Activated T-cell treated with anti-CD3 and anti-CD28 coated beads, Interleukin-2, amount 50 U/mL, for 4 hours (primary cell): ENCODE data around the gene ZFYVE9. TPM values are rescaled to one million over a fixed set of nuclear protein-coding genes. Genes with fewer than 3 reads are reported as not detected.
A peak's percentile ranks its signal among the peaks of the same experiment; 100 is the strongest.

Experiments used
- ATAC-seq, 2 donors: fragments of 200-7000 bp; cut with Tn5 transposase; one replicate each; pipeline ENCODE4 v1.10.0; 2021
- DNase-seq: peaks from one replicate; pipeline ENCODE4 v3.0.0-alpha.2; 2020
- H3K27me3 Mint-ChIP-seq: one replicate; pipeline ENCODE4 v1.8.0; 2021; ENCODE audit warnings: low read depth, mixed read lengths
- H3K36me3 Mint-ChIP-seq: one replicate; pipeline ENCODE4 v1.8.0; 2022; ENCODE audit warnings: mixed read lengths; ENCODE audit not compliant: insufficient read depth
- H3K4me1 Mint-ChIP-seq: one replicate; pipeline ENCODE4 v1.8.0; 2021; ENCODE audit warnings: low read depth, mixed read lengths
- H3K4me3 Mint-ChIP-seq: one replicate; pipeline ENCODE4 v1.8.0; 2021; ENCODE audit warnings: mild to moderate bottlenecking, moderate library complexity, mixed read lengths
- H3K9me3 Mint-ChIP-seq: one replicate; pipeline ENCODE4 v1.8.0; 2021; ENCODE audit warnings: mixed read lengths
- total RNA-seq, 3 donors: library from RNA; stranded (reverse); gene quantifications; one replicate each; pipeline ENCODE4 v1.2.1, GENCODE V29; 2021

ZFYVE9 gene
- total RNA-seq, 3 donors from 2014 or later, result 5.4 to 5.9 (median 5.5) TPM

- Mint-ChIP-seq H3K36me3 (peaks cover 8% of the 10 kb centered on the region), H3K4me3 (no peak overlapping the region), H3K4me1 (no peaks in the 10 kb centered on the region), H3K27me3 (no peaks in the 10 kb centered on the region), H3K9me3 (no peaks in the 10 kb centered on the region)
- DNase-seq, result no peak
- no peak for ATAC-seq
These were observed 139.6 kb downstream of the ZFYVE9 start for GRCh38 chr1:52281518-52281917.

GRCh38 chr1:52288286-52288685 is 146.4 kb downstream of the ZFYVE9 start:
- no peaks in the 10 kb centered on the region for H3K4me1 Mint-ChIP-seq
- H3K4me3 Mint-ChIP-seq, result no peak overlapping the region
- DNase-seq (no peak), ATAC-seq (no peak)
- H3K36me3 Mint-ChIP-seq, result peaks cover 7% of the 10 kb centered on the region
- no peaks in the 10 kb centered on the region for H3K9me3 Mint-ChIP-seq
- H3K27me3 Mint-ChIP-seq, result no peaks in the 10 kb centered on the region

- no peaks in the 10 kb centered on the region for H3K9me3 Mint-ChIP-seq
- H3K4me1 Mint-ChIP-seq, result no peaks in the 10 kb centered on the region
- DNase-seq (no peak), ATAC-seq (no peak)
- no peaks in the 10 kb centered on the region for H3K36me3 Mint-ChIP-seq
- no peak overlapping the region for H3K4me3 Mint-ChIP-seq
- H3K27me3 Mint-ChIP-seq, result no peaks in the 10 kb centered on the region
These were observed 152.7 kb downstream of the ZFYVE9 start for GRCh38 chr1:52294580-52294979.

- no peaks in the 10 kb centered on the region for H3K9me3 Mint-ChIP-seq
- peak; percentile 48 to 54 for ATAC-seq
These were observed 154.5 kb downstream of the ZFYVE9 start for GRCh38 chr1:52296345-52296744.

GRCh38 chr1:52305417-52306226 is 163.7 kb downstream of the ZFYVE9 start:
- no peak for DNase-seq
- Mint-ChIP-seq H3K27me3 (no peaks in the 10 kb centered on the region), H3K4me3 (no peak overlapping the region), H3K4me1 (no peaks in the 10 kb centered on the region), H3K9me3 (no peaks in the 10 kb centered on the region), H3K36me3 (peaks cover 12% of the 10 kb centered on the region)
- no peak for ATAC-seq

More at GRCh38 chr1:52296345-52296744, 154.5 kb downstream of the ZFYVE9 start:
- DNase-seq, result no peak
- no peak overlapping the region for H3K4me3 Mint-ChIP-seq
- no peaks in the 10 kb centered on the region for H3K4me1 Mint-ChIP-seq
- no peaks in the 10 kb centered on the region for H3K27me3 Mint-ChIP-seq
- H3K36me3 Mint-ChIP-seq, result no peaks in the 10 kb centered on the region

- DNase-seq, result no peak
- no peak for ATAC-seq
- no peak overlapping the region for H3K4me3 Mint-ChIP-seq
- no peaks in the 10 kb centered on the region for H3K4me1 Mint-ChIP-seq
- H3K9me3 Mint-ChIP-seq, result no peaks in the 10 kb centered on the region
- H3K36me3 Mint-ChIP-seq, result peaks cover 14% of the 10 kb centered on the region
- no peaks in the 10 kb centered on the region for H3K27me3 Mint-ChIP-seq
These were observed 164.5 kb downstream of the ZFYVE9 start for GRCh38 chr1:52306227-52307006.

- H3K27me3 Mint-ChIP-seq, result no peaks in the 10 kb centered on the region
- ATAC-seq (no peak), DNase-seq (no peak)
- no peaks in the 10 kb centered on the region for H3K4me1 Mint-ChIP-seq
- no peaks in the 10 kb centered on the region for H3K9me3 Mint-ChIP-seq
- no peak overlapping the region for H3K4me3 Mint-ChIP-seq
- peaks cover 3% of the 10 kb centered on the region for H3K36me3 Mint-ChIP-seq
These were observed 179.2 kb downstream of the ZFYVE9 start for GRCh38 chr1:52321061-52321460.

GRCh38 chr1:52323731-52324130 is 181.8 kb downstream of the ZFYVE9 start:
- H3K4me1 Mint-ChIP-seq, result no peaks in the 10 kb centered on the region
- ATAC-seq, result no peak
- H3K27me3 Mint-ChIP-seq, result no peaks in the 10 kb centered on the region
- no peak for DNase-seq
- H3K36me3 Mint-ChIP-seq, result peaks cover 3% of the 10 kb centered on the region
- no peak overlapping the region for H3K4me3 Mint-ChIP-seq
- no peaks in the 10 kb centered on the region for H3K9me3 Mint-ChIP-seq

GRCh38 chr1:52325786-52326185 is 183.9 kb downstream of the ZFYVE9 start:
- H3K9me3 Mint-ChIP-seq, result no peaks in the 10 kb centered on the region
- no peak for DNase-seq
- peaks cover 3% of the 10 kb centered on the region for H3K36me3 Mint-ChIP-seq
- no peaks in the 10 kb centered on the region for H3K27me3 Mint-ChIP-seq
- no peak for ATAC-seq
- no peak overlapping the region for H3K4me3 Mint-ChIP-seq
- H3K4me1 Mint-ChIP-seq, result no peaks in the 10 kb centered on the region

- Mint-ChIP-seq H3K4me1 (no peaks in the 10 kb centered on the region), H3K36me3 (peaks cover 2% of the 10 kb centered on the region), H3K27me3 (no peaks in the 10 kb centered on the region), H3K4me3 (no peak overlapping the region), H3K9me3 (no peaks in the 10 kb centered on the region)
- ATAC-seq (no peak), DNase-seq (no peak)
These were observed 186.7 kb downstream of the ZFYVE9 start for GRCh38 chr1:52328615-52329014.

- Mint-ChIP-seq H3K9me3 (no peaks in the 10 kb centered on the region), H3K4me1 (no peaks in the 10 kb centered on the region)
These were observed 190.5 kb downstream of the ZFYVE9 start for GRCh38 chr1:52332411-52332810.

GRCh38 chr1:52334906-52335528 is 193.1 kb downstream of the ZFYVE9 start:
- H3K4me3 Mint-ChIP-seq, result no peak overlapping the region
- no peak for DNase-seq
- H3K9me3 Mint-ChIP-seq, result no peaks in the 10 kb centered on the region
- H3K27me3 Mint-ChIP-seq, result no peaks in the 10 kb centered on the region
- no peak for ATAC-seq
- H3K4me1 Mint-ChIP-seq, result no peaks in the 10 kb centered on the region
- peaks cover 10% of the 10 kb centered on the region for H3K36me3 Mint-ChIP-seq

More at GRCh38 chr1:52332411-52332810, 190.5 kb downstream of the ZFYVE9 start:
- ATAC-seq (no peak), DNase-seq (no peak)
- Mint-ChIP-seq H3K27me3 (no peaks in the 10 kb centered on the region), H3K4me3 (no peak overlapping the region), H3K36me3 (peaks cover 6% of the 10 kb centered on the region)

- Mint-ChIP-seq H3K4me3 (no peak overlapping the region), H3K4me1 (no peaks in the 10 kb centered on the region), H3K36me3 (peaks cover 10% of the 10 kb centered on the region), H3K9me3 (no peaks in the 10 kb centered on the region), H3K27me3 (no peaks in the 10 kb centered on the region)
- ATAC-seq, result no peak
- DNase-seq, result no peak
These were observed 195.6 kb downstream of the ZFYVE9 start for GRCh38 chr1:52337439-52337838.

GRCh38 chr1:52341655-52342260 is 199.9 kb downstream of the ZFYVE9 start:
- Mint-ChIP-seq H3K27me3 (no peaks in the 10 kb centered on the region), H3K4me3 (no peak overlapping the region), H3K4me1 (no peaks in the 10 kb centered on the region), H3K36me3 (peaks cover 4% of the 10 kb centered on the region), H3K9me3 (no peaks in the 10 kb centered on the region)
- ATAC-seq, result no peak
- DNase-seq, result no peak
